Keratinocyte (primary cell): ENCODE measurements around the gene SYS1.

Source experiments
- EZH2 ChIP-seq: IDR thresholded peaks from one replicate; pipeline ENCODE4 v1.6.1; 2012; ENCODE audit warnings: inconsistent platforms, mild to moderate bottlenecking, low read length, moderate library complexity
- TF ChIP-seq, protein P1 (sequence below), 3 experiments: IDR thresholded peaks in 1 of 3; conservative IDR thresholded peaks in 1 of 3; optimal IDR thresholded peaks in 1 of 3; 2 replicates in 2 of 3; 3 replicates in 1 of 3; pipeline versions ENCODE3 to v1.5.1; 2011; ENCODE audit warnings: low read length in 3 of 3, mild to moderate bottlenecking in 3 of 3, moderate library complexity in 2 of 3, control low read depth in 1 of 3, inconsistent platforms in 1 of 3; ENCODE audit not compliant: insufficient read depth in 2 of 3; ENCODE audit errors: extremely low read depth in 1 of 3

DNA sequence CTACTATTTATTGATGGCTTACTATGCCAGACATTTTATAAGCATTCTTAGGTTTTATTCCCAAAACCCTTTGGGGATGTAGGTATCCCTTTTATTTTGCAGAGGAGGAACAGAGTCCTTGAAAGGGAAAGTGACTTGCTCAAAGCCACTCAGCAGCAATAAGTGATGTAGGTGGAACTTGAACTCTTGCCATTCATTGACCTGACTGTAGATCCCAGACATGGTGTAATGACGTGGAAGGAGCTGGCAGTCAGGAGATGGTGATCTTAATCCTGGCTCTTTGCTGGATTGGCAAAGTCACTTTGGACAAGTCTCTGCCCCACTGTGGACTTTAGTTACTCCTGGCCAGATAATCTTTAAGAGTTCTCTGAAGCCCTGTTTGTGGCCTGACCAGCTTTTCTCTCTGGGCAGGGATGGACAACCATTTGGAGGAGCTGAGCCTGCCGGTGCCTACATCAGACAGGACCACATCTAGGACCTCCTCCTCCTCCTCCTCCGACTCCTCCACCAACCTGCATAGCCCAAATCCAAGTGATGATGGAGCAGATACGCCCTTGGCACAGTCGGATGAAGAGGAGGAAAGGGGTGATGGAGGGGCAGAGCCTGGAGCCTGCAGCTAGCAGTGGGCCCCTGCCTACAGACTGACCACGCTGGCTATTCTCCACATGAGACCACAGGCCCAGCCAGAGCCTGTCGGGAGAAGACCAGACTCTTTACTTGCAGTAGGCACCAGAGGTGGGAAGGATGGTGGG is 46.7 kb downstream of the SYS1 start:
- TF ChIP-seq, protein P1, sequence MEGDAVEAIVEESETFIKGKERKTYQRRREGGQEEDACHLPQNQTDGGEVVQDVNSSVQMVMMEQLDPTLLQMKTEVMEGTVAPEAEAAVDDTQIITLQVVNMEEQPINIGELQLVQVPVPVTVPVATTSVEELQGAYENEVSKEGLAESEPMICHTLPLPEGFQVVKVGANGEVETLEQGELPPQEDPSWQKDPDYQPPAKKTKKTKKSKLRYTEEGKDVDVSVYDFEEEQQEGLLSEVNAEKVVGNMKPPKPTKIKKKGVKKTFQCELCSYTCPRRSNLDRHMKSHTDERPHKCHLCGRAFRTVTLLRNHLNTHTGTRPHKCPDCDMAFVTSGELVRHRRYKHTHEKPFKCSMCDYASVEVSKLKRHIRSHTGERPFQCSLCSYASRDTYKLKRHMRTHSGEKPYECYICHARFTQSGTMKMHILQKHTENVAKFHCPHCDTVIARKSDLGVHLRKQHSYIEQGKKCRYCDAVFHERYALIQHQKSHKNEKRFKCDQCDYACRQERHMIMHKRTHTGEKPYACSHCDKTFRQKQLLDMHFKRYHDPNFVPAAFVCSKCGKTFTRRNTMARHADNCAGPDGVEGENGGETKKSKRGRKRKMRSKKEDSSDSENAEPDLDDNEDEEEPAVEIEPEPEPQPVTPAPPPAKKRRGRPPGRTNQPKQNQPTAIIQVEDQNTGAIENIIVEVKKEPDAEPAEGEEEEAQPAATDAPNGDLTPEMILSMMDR (optimal IDR thresholded peaks at IDR 0.05 in 1 of 3, IDR thresholded peaks at IDR 0.05 in 1 of 3, conservative IDR thresholded peaks at IDR 0.05 in 1 of 3; ENCODE audit: extremely low read depth in 1 of 3, insufficient read depth in 2 of 3, low read length in 3 of 3), result no peak
- TF ChIP-seq EZH2, result no peak
